ENCODE results near the gene FEM1C. TPM values are rescaled to one million over a fixed set of nuclear protein-coding genes. Genes with fewer than 3 reads are reported as not detected.

Gene FEM1C
- total RNA-seq, 1 donor from 2014 or later = 16.3 TPM

DNA sequence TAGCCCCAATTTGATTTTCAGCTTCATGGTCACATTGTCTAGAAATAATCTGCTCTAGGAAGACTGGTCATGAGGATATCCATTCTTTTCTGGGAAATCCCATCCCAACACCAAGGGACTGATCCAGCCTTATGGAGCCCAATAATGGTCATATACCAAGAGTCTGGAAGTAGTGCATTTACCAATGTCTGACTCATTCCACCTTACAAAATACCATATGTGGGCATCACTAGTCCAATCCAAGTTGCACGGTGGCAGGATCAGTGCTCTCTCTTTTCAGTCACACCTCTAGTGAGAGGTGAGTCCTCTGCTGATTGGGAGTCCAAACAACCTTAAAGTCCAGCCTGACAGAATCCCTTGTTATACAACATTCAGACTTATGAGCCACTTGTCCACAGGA, 73.7 kb downstream of the FEM1C start:
- peaks cover 4% of the 10 kb centered on the region for H3K4me1 Mint-ChIP-seq
- DNase-seq (ENCODE audit: low read depth, low spot score) = no peak
- TF ChIP-seq, protein P1, sequence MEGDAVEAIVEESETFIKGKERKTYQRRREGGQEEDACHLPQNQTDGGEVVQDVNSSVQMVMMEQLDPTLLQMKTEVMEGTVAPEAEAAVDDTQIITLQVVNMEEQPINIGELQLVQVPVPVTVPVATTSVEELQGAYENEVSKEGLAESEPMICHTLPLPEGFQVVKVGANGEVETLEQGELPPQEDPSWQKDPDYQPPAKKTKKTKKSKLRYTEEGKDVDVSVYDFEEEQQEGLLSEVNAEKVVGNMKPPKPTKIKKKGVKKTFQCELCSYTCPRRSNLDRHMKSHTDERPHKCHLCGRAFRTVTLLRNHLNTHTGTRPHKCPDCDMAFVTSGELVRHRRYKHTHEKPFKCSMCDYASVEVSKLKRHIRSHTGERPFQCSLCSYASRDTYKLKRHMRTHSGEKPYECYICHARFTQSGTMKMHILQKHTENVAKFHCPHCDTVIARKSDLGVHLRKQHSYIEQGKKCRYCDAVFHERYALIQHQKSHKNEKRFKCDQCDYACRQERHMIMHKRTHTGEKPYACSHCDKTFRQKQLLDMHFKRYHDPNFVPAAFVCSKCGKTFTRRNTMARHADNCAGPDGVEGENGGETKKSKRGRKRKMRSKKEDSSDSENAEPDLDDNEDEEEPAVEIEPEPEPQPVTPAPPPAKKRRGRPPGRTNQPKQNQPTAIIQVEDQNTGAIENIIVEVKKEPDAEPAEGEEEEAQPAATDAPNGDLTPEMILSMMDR (conservative IDR thresholded peaks at IDR 0.05) = no peak
- H3K36me3 Mint-ChIP-seq (ENCODE audit: low read depth) = peaks cover 2% of the 10 kb centered on the region
- no peaks in the 10 kb centered on the region for H3K27me3 Mint-ChIP-seq (ENCODE audit: low read depth)
- H3K9me3 Mint-ChIP-seq = no peaks in the 10 kb centered on the region
- no peak overlapping the region for H3K27ac Mint-ChIP-seq (ENCODE audit: unreplicated experiment)
- H3K4me3 Mint-ChIP-seq = no peak overlapping the region

Other genes with a start within 250 kb of the FEM1C start
- gene CCDC112, start 248.1 kb downstream of the FEM1C start, total RNA-seq = 11.0 and 11.7 TPM in 2 replicates
- gene TICAM2, start 57.7 kb upstream of the FEM1C start, total RNA-seq = 1.4 and 1.9 TPM in 2 replicates
- 52.4 and 56.5 TPM in 2 replicates for gene TMED7, start 81.3 kb upstream of the FEM1C start, total RNA-seq